ENCODE measurements around the gene LIPK. TPM values are rescaled to one million over a fixed set of nuclear protein-coding genes. Genes with fewer than 3 reads are reported as not detected.
A peak's percentile ranks its signal among the peaks of the same experiment; 100 is the strongest.

The LIPK gene
- total RNA-seq, 4 donors from 2014 or later, result 1.9 to 3.3 (median 2.4) TPM; not detected in 1

DNA sequence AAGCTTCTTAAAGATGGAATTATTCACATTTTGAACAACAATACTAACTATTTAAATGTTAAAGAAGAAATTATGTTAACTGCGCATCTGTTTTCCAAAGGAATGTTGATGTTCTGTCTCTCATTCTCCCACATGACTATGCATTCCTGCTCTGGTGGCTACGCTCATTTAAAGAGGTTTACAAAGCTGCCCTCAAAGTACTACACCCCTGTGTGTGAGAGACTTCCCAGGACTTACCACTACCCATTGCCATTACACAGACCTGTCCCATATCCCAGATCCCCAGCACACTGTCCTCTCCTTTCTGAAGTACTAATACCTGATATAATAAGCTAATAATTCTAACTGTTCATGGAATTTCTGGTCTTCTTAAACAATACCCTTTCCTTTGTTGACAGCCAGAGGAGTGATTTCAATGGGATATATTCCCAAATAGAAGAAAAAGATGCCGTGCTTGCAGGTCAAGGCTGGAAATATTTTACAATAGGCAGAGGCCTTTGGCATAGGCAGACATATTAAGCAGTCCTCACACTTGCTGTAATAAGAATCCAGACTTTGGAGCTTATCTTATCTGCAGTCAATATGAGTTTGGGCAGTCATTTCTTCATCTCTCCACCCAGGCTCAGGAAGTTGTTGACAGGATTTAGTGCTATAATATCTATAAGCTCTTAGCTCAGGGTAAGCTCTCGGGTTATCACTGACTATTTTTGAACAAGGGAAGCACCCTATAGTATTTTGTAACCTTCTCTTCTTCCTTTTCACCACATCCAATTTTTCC, 29.6 kb upstream of the LIPK start:
- 61 to 75% methylated on average over 4 of the region's 4 CpGs for WGBS, 2 donors
- Histone ChIP-seq H3K4me1 (no peaks in the 10 kb centered on the region), H3K27ac (no peak overlapping the region), H3K9me3 (no peaks in the 10 kb centered on the region), H3K27me3 (no peaks in the 10 kb centered on the region), H3K4me3 (no peak overlapping the region), H3K36me3 (no peaks in the 10 kb centered on the region)
- no peak for TF ChIP-seq POLR2A (IDR thresholded peaks at IDR 0.05)
- TF ChIP-seq, protein P1, sequence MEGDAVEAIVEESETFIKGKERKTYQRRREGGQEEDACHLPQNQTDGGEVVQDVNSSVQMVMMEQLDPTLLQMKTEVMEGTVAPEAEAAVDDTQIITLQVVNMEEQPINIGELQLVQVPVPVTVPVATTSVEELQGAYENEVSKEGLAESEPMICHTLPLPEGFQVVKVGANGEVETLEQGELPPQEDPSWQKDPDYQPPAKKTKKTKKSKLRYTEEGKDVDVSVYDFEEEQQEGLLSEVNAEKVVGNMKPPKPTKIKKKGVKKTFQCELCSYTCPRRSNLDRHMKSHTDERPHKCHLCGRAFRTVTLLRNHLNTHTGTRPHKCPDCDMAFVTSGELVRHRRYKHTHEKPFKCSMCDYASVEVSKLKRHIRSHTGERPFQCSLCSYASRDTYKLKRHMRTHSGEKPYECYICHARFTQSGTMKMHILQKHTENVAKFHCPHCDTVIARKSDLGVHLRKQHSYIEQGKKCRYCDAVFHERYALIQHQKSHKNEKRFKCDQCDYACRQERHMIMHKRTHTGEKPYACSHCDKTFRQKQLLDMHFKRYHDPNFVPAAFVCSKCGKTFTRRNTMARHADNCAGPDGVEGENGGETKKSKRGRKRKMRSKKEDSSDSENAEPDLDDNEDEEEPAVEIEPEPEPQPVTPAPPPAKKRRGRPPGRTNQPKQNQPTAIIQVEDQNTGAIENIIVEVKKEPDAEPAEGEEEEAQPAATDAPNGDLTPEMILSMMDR (IDR thresholded peaks at IDR 0.05), result no peak
- no peak for DNase-seq
- intact Hi-C loops (cut with DNase I), result no loop called here

DNA sequence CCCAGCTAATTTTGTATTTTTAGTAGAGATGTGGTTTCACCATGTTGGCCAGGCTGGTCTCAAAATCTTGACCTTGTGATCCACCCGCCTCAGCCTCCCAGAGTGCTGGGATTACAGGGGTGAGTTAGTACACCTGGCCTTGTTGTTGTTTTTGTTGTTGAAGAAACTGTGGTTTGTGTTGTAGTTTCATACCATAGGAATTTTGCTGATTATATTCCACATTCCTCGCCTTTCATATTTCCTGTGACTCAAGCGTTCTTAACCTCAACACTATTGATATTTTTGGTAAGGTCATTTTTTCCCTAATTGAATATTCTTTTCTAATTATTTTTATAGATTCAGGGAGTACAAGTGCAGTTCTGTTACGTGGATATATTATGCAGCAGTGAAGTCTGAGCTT, 25.1 kb upstream of the LIPK start:
- no peaks in the 10 kb centered on the region for H3K27me3 ChIP-seq
- H3K27ac ChIP-seq, result no peak overlapping the region
- intact Hi-C loops (cut with DNase I), result loop anchor here (10.0 kb wide), 1 partner anchor 134 kb away; no protein-coding TSS in a partner anchor
- no peaks in the 10 kb centered on the region for H3K36me3 ChIP-seq
- no peak for DNase-seq
- H3K4me3 ChIP-seq, result no peak overlapping the region
- no peaks in the 10 kb centered on the region for H3K4me1 ChIP-seq
- no peaks in the 10 kb centered on the region for H3K9me3 ChIP-seq
- no peak for TF ChIP-seq POLR2A (IDR thresholded peaks at IDR 0.05)
- TF ChIP-seq, protein P1 (IDR thresholded peaks at IDR 0.05), result no peak
- WGBS, 2 donors, result 86 to 93% methylated on average over 4 of the region's 4 CpGs

DNA sequence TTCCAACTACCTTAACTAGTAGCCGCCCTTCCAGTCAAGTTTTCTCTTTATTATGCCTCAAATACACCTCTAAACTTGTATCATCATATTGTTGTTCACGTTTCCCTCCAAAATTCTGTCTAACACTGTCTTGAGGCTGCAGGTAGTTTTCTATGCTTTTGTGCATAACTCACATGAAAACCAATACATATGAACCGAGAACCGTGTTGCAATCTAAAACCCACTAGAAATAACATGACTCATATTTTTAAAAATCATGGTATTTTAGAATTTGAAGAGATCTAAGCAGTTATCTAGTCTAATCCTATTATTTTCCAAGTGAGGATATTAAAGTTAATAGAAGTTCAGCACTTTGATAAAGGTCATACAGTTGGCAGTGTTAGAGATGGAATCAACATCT, 23.6 kb upstream of the LIPK start:
- H3K9me3 ChIP-seq, result no peaks in the 10 kb centered on the region
- H3K4me1 ChIP-seq, result no peaks in the 10 kb centered on the region
- DNase-seq, result no peak
- H3K36me3 ChIP-seq, result no peaks in the 10 kb centered on the region
- H3K4me3 ChIP-seq, result no peak overlapping the region
- WGBS, 2 donors, result 87 to 94% methylated on average over 4 of the region's 4 CpGs
- TF ChIP-seq POLR2A (IDR thresholded peaks at IDR 0.05), result no peak
- TF ChIP-seq, protein P1 (IDR thresholded peaks at IDR 0.05), result no peak
- no peaks in the 10 kb centered on the region for H3K27me3 ChIP-seq
- no peak overlapping the region for H3K27ac ChIP-seq
- intact Hi-C loops (cut with DNase I), result loop anchor here (10.0 kb wide), 1 partner anchor 132 kb away; no protein-coding TSS in a partner anchor

DNA sequence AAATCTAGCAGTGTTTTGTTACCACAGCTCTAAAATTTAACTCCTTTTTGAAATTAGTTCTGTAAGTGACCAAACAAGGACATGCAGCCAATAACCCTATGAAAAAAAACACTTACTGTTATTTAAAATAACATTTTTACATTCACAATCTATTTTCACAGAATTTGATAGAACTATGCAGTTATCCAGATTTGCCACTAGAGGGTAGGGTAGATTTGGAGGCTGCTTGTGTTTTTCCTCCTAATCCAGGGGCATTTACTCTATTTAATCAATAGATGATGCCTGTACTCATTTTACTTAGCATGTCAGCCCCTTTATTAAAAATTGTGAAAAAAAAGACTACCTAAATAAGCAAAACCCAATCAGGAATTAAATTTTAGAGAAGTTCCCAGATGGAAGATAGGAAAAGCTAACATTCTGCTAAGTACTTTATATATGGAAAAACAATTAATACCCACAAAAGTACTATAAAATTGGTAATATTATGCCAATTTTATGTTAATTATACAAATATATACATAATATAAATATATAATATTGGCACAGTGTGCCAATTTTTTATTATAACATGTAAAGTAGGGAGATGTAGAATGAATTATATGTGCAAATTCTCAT, 18.1 kb upstream of the LIPK start:
- no peak overlapping the region for H3K27ac ChIP-seq
- no peak for DNase-seq
- TF ChIP-seq, protein P1 (IDR thresholded peaks at IDR 0.05), result peak; percentile 41 to 74 (median 62)
- no peak for TF ChIP-seq POLR2A (IDR thresholded peaks at IDR 0.05)
- no peaks in the 10 kb centered on the region for H3K4me1 ChIP-seq
- intact Hi-C loops (cut with DNase I), result loop anchor here (10.0 kb wide), 1 partner anchor 127 kb away; no protein-coding TSS in a partner anchor
- H3K9me3 ChIP-seq, result no peaks in the 10 kb centered on the region
- H3K4me3 ChIP-seq, result no peak overlapping the region
- no peaks in the 10 kb centered on the region for H3K36me3 ChIP-seq
- no peaks in the 10 kb centered on the region for H3K27me3 ChIP-seq

DNA sequence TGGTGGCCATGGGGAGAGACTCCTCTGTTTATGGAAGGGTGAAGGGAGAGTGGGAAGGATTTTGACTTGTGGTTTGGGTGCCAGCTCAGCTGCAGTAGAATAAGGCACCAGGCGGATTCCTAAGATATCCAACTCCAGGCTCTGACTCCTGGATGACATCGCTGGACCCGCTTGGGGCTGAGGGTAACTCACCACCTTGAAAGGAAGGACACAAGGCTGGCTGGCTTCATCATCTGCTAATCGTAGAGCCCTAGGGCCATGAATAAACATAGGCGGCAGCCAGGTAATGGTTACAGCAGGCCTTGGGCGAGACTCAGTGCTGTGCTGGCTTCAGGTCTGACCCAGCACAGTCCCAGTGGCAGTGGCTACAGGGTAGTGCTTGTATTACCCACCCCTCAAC, 16.7 kb upstream of the LIPK start:
- intact Hi-C loops (cut with DNase I), result loop anchor here (10.0 kb wide), 1 partner anchor 125 kb away; no protein-coding TSS in a partner anchor
- Histone ChIP-seq H3K36me3 (no peaks in the 10 kb centered on the region), H3K4me1 (no peaks in the 10 kb centered on the region), H3K4me3 (no peak overlapping the region), H3K27ac (no peak overlapping the region), H3K27me3 (no peaks in the 10 kb centered on the region), H3K9me3 (no peaks in the 10 kb centered on the region)
- 76 to 77% methylated on average over 4 to 6 of the region's 6 CpGs for WGBS, 2 donors
- TF ChIP-seq, protein P1 (IDR thresholded peaks at IDR 0.05), result no peak
- TF ChIP-seq POLR2A (IDR thresholded peaks at IDR 0.05), result no peak
- DNase-seq, result no peak

Measured in esophagus squamous epithelium (tissue), 5 donors.